GM12878 (cell line): ENCODE data around the gene JUN. TPM values are rescaled to one million over a fixed set of nuclear protein-coding genes. Genes with fewer than 3 reads are reported as not detected.

Source experiments
- ATAC-seq: fragments of 200-7000 bp; cut with Tn5 transposase; 3 replicates; pipeline ENCODE4 v1.9.1; 2020; ENCODE audit warnings: mild to moderate bottlenecking, moderate library complexity
- BruUV-seq: library from RNA; stranded (reverse); fragments of 400-500 nt; replicated peaks from 2 replicates; lab custom pipeline; 2021; lab: Mats Ljungman, UMichigan
- CTCF ChIA-PET: fragments of 300-600 bp; sonication (Branson Sonifier 250); formaldehyde crosslinking; extraction: SDS; loops from one replicate; lab custom pipeline; 2021; ENCODE audit warnings: inconsistent platforms; lab: Yijun Ruan, JAX
- POLR2A ChIA-PET: fragments of 350-600 bp; formaldehyde crosslinking; extraction: SDS; loops from one replicate; lab custom pipeline; 2021; ENCODE audit warnings: inconsistent platforms; lab: Charles Lee
- RAD21 ChIA-PET: fragments of 300-600 bp; sonication (Branson Sonifier 250); formaldehyde crosslinking; loops from one replicate; lab custom pipeline; 2023; ENCODE audit warnings: antibody characterized with exemption; ENCODE audit not compliant: unreplicated experiment; lab: Charles Lee
- SMC1A ChIA-PET: fragments of 300-600 bp; sonication (Branson Sonifier 250); formaldehyde crosslinking; loops from one replicate; lab custom pipeline; 2023; ENCODE audit not compliant: unreplicated experiment, uncharacterized antibody; lab: Charles Lee
- DNase-seq: peaks from one replicate; pipeline ENCODE4 v3.0.0-alpha.2; 2011; ENCODE audit warnings: low read depth, low spot score
- FAIRE-seq: peaks from 3 replicates; lab custom pipeline; 2011; peaks lifted over from hg19 to GRCh38; lab: Jason Lieb, UNC
- H2AFZ ChIP-seq: 2 replicates; pipeline ENCODE4 v1.6.0; 2011; ENCODE audit warnings: low read depth, low read length, control low read depth; ENCODE audit not compliant: control insufficient read depth
- H3K27ac ChIP-seq: 2 replicates; pipeline ENCODE4 v1.5.1; 2011; ENCODE audit warnings: control low read depth; ENCODE audit not compliant: control insufficient read depth, insufficient read depth
- H3K27me3 ChIP-seq, 2 experiments: replicated peaks in 1 of 2; 2 replicates each; pipeline versions ENCODE4 v1.6.0 to v1.6.1; 2011; ENCODE audit warnings: low read length in 1 of 2; ENCODE audit not compliant: control insufficient read depth in 2 of 2, insufficient read depth in 2 of 2
- H3K36me3 ChIP-seq, 2 experiments: 2 replicates each; pipeline ENCODE4 v1.5.1; 2011; ENCODE audit warnings: low read length in 1 of 2; ENCODE audit not compliant: control insufficient read depth in 2 of 2, insufficient read depth in 2 of 2
- H3K4me1 ChIP-seq: 2 replicates; pipeline ENCODE4 v1.6.1; 2011; ENCODE audit warnings: mild to moderate bottlenecking, low read length, moderate library complexity, mixed read lengths; ENCODE audit not compliant: control insufficient read depth, insufficient read depth
- H3K4me2 ChIP-seq: 2 replicates; pipeline ENCODE4 v1.6.0; 2011; ENCODE audit warnings: control low read depth; ENCODE audit not compliant: control insufficient read depth, insufficient read depth
- H3K4me3 ChIP-seq: fragments of 200-600 bp; sonication (generic); 2 replicates; pipeline ENCODE4 v1.5.1; 2016
- H3K79me2 ChIP-seq: 2 replicates; pipeline ENCODE4 v1.6.0; 2011; ENCODE audit warnings: low read length; ENCODE audit not compliant: control insufficient read depth, insufficient read depth
- H3K9ac ChIP-seq: 2 replicates; pipeline ENCODE4 v1.8.0; 2011; ENCODE audit warnings: low read length, control low read depth, mixed read lengths; ENCODE audit not compliant: control insufficient read depth, insufficient read depth
- H3K9me3 ChIP-seq: replicated peaks from 3 replicates; pipeline ENCODE4 v1.5.1; 2011; ENCODE audit warnings: mild to moderate bottlenecking, low read length; ENCODE audit not compliant: control insufficient read depth, insufficient read depth
- H4K20me1 ChIP-seq: 2 replicates; pipeline ENCODE4 v1.6.0; 2011; ENCODE audit not compliant: control insufficient read depth, insufficient read depth
- BHLHE40 ChIP-seq, 2 experiments: fragments of 450-650 bp in 1 of 2; IDR thresholded peaks; 2 replicates each; pipeline ENCODE4 v1.6.1; 2011 to 2017; ENCODE audit warnings: low read depth in 2 of 2, borderline replicate concordance in 1 of 2, improper control_type of control experiment in 1 of 2, low read length in 1 of 2, mild to moderate bottlenecking in 1 of 2
- CREB1 ChIP-seq: IDR thresholded peaks from 2 replicates; pipeline ENCODE4 v1.6.1; 2012; ENCODE audit warnings: low read depth, mild to moderate bottlenecking, inconsistent platforms
- EED ChIP-seq: sonication (generic); IDR thresholded peaks from 2 replicates; pipeline ENCODE4 v1.6.1; 2016; ENCODE audit warnings: antibody characterized with exemption, low read depth
- EZH2 ChIP-seq: IDR thresholded peaks from 2 replicates; pipeline ENCODE4 v1.6.1; 2012; ENCODE audit warnings: low read depth, mild to moderate bottlenecking, control low read depth, inconsistent platforms, low read length, borderline replicate concordance; ENCODE audit not compliant: control insufficient read depth
- JUND ChIP-seq: IDR thresholded peaks from 2 replicates; pipeline ENCODE4 v1.6.1; 2012; ENCODE audit warnings: low read depth, mild to moderate bottlenecking, low read length, improper control_type of control experiment, moderate library complexity
- KAT2A ChIP-seq: conservative IDR thresholded peaks from 2 replicates; pipeline ENCODE4 v1.6.1; 2011; ENCODE audit warnings: low read depth, low read length; ENCODE audit not compliant: control insufficient read depth
- PAX5 ChIP-seq: IDR thresholded peaks from 2 replicates; pipeline ENCODE4 v1.6.1; 2011; ENCODE audit warnings: low read depth, low read length, borderline replicate concordance
- TAF1 ChIP-seq: IDR thresholded peaks from 2 replicates; pipeline ENCODE4 v1.6.1; 2011; ENCODE audit warnings: mild to moderate bottlenecking, low read depth, low read length, borderline replicate concordance
- ZSCAN29 ChIP-seq: fragments of 450-650 bp; IDR thresholded peaks from 2 replicates; pipeline ENCODE4 v1.6.1; 2017; ENCODE audit warnings: mild to moderate bottlenecking, moderate library complexity
- WGBS: methylation state at CpG from one replicate; pipeline ENCODE4 v1.1.6; 2016; ENCODE audit warnings: low lambda C conversion rate; ENCODE audit not compliant: insufficient replicate concordance, insufficient coverage; ENCODE audit errors: missing lambda C conversion rate; 5-methylcytosine and 5-hydroxymethylcytosine counted together
- in situ Hi-C: fragments of 300-500 bp; cut with MboI; formaldehyde crosslinking; loops from 9 replicates; pipeline ENCODE4 v1.14.3; 2018; ENCODE audit warnings: mixed read lengths
- intact Hi-C: fragments of 100-400 bp; cut with micrococcal nuclease; formaldehyde crosslinking; loops from one replicate; pipeline ENCODE4 v1.14.2; 2022; ENCODE audit not compliant: unreplicated experiment
- polyA plus RNA-seq, 11 experiments: library from polyadenylated mRNA; depleted of rRNA in 4 of 11; unstranded in 6 of 11; stranded (reverse) in 5 of 11; fragments of >200 nt; fragmentation: Nextera tagmentation in 4 of 11; fragmentation: Illumina TruSeq in 1 of 11; extraction: Ambion mirVana in 4 of 11; extraction: Trizol in 1 of 11; gene quantifications; 1 replicate in 1 of 11; 2 replicates in 10 of 11; pipeline versions ENCODE4 v1.2.1 to v1.2.3, GENCODE V29; 2011 to 2016; ENCODE audit warnings: inconsistent platforms in 2 of 11, missing spikeins in 2 of 11, low read depth in 1 of 11
- total RNA-seq, 4 experiments: library from RNA; depleted of rRNA in 3 of 4; stranded (reverse); fragments of >200 nt in 3 of 4; fragmentation: Illumina TruSeq in 1 of 4; extraction: Trizol in 1 of 4; gene quantifications; 2 replicates each; pipeline versions ENCODE4 v1.2.1 to v1.2.3, GENCODE V29; 2013 to 2021
- TF ChIP-seq, protein P1 (sequence below): fragments of 450-650 bp; formaldehyde crosslinking; IDR thresholded peaks from 2 replicates; pipeline ENCODE4 v1.4.0; 2020; ENCODE audit warnings: mild to moderate bottlenecking, moderate library complexity
- TF ChIP-seq, protein P2 (sequence below): IDR thresholded peaks from 2 replicates; pipeline ENCODE4 v1.6.1; 2011; ENCODE audit warnings: mild to moderate bottlenecking, low read depth, low read length, moderate library complexity; ENCODE audit not compliant: insufficient replicate concordance
- TF ChIP-seq, protein P3 (sequence below), 3 experiments: IDR thresholded peaks in 2 of 3; conservative IDR thresholded peaks in 1 of 3; 2 replicates each; pipeline ENCODE4 v1.5.1; 2011; ENCODE audit warnings: low read depth in 3 of 3, low read length in 3 of 3, mild to moderate bottlenecking in 3 of 3, control low read depth in 2 of 3, moderate library complexity in 2 of 3, inconsistent platforms in 1 of 3, mixed read lengths in 1 of 3; ENCODE audit not compliant: control insufficient read depth in 2 of 3, insufficient read depth in 1 of 3; ENCODE audit errors: extremely low read depth in 1 of 3
- TF ChIP-seq, protein P4 (sequence below): fragments of 450-650 bp; IDR thresholded peaks from 2 replicates; pipeline ENCODE4 v1.6.1; 2017; ENCODE audit warnings: antibody characterized with exemption, mild to moderate bottlenecking, moderate library complexity

JUN gene
- total and polyA plus RNA-seq, 10 of the 15 experiments (the other 5 are each of a cell fraction or from before 2014, with no cell fraction given): 0.18 to 8.4 (median 2.8) TPM

- H3K9me3 ChIP-seq: no peaks in the 10 kb centered on the region
- no peaks in the 10 kb centered on the region for H3K79me2 ChIP-seq
- no peak overlapping the region for H3K4me3 ChIP-seq
- ChIA-PET POLR2A (no interaction called here), RAD21 (no interaction called here), CTCF (no interaction called here), SMC1A (no interaction called here)
- TF ChIP-seq TAF1 (no peak), CREB1 (no peak), JUND (no peak), EED (no peak), ZSCAN29 (no peak), BHLHE40 (IDR thresholded peaks at IDR 0.05; ENCODE audit: borderline replicate concordance in 1 of 2, low read depth in 2 of 2, low read length in 1 of 2) (no peak), KAT2A (no peak), EZH2 (no peak), PAX5 (no peak)
- TF ChIP-seq, protein P1, sequence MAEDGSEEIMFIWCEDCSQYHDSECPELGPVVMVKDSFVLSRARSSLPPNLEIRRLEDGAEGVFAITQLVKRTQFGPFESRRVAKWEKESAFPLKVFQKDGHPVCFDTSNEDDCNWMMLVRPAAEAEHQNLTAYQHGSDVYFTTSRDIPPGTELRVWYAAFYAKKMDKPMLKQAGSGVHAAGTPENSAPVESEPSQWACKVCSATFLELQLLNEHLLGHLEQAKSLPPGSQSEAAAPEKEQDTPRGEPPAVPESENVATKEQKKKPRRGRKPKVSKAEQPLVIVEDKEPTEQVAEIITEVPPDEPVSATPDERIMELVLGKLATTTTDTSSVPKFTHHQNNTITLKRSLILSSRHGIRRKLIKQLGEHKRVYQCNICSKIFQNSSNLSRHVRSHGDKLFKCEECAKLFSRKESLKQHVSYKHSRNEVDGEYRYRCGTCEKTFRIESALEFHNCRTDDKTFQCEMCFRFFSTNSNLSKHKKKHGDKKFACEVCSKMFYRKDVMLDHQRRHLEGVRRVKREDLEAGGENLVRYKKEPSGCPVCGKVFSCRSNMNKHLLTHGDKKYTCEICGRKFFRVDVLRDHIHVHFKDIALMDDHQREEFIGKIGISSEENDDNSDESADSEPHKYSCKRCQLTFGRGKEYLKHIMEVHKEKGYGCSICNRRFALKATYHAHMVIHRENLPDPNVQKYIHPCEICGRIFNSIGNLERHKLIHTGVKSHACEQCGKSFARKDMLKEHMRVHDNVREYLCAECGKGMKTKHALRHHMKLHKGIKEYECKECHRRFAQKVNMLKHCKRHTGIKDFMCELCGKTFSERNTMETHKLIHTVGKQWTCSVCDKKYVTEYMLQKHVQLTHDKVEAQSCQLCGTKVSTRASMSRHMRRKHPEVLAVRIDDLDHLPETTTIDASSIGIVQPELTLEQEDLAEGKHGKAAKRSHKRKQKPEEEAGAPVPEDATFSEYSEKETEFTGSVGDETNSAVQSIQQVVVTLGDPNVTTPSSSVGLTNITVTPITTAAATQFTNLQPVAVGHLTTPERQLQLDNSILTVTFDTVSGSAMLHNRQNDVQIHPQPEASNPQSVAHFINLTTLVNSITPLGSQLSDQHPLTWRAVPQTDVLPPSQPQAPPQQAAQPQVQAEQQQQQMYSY (CRISPR knock-in tag): no peak
- TF ChIP-seq, protein P2, sequence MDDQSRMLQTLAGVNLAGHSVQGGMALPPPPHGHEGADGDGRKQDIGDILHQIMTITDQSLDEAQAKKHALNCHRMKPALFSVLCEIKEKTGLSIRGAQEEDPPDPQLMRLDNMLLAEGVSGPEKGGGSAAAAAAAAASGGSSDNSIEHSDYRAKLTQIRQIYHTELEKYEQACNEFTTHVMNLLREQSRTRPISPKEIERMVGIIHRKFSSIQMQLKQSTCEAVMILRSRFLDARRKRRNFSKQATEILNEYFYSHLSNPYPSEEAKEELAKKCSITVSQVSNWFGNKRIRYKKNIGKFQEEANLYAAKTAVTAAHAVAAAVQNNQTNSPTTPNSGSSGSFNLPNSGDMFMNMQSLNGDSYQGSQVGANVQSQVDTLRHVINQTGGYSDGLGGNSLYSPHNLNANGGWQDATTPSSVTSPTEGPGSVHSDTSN: no peak
- TF ChIP-seq, protein P3, sequence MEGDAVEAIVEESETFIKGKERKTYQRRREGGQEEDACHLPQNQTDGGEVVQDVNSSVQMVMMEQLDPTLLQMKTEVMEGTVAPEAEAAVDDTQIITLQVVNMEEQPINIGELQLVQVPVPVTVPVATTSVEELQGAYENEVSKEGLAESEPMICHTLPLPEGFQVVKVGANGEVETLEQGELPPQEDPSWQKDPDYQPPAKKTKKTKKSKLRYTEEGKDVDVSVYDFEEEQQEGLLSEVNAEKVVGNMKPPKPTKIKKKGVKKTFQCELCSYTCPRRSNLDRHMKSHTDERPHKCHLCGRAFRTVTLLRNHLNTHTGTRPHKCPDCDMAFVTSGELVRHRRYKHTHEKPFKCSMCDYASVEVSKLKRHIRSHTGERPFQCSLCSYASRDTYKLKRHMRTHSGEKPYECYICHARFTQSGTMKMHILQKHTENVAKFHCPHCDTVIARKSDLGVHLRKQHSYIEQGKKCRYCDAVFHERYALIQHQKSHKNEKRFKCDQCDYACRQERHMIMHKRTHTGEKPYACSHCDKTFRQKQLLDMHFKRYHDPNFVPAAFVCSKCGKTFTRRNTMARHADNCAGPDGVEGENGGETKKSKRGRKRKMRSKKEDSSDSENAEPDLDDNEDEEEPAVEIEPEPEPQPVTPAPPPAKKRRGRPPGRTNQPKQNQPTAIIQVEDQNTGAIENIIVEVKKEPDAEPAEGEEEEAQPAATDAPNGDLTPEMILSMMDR (IDR thresholded peaks at IDR 0.05 in 2 of 3, conservative IDR thresholded peaks at IDR 0.05 in 1 of 3; ENCODE audit: control insufficient read depth in 2 of 3, extremely low read depth in 1 of 3, insufficient read depth in 1 of 3, low read depth in 3 of 3, low read length in 3 of 3): no peak
- TF ChIP-seq, protein P4, sequence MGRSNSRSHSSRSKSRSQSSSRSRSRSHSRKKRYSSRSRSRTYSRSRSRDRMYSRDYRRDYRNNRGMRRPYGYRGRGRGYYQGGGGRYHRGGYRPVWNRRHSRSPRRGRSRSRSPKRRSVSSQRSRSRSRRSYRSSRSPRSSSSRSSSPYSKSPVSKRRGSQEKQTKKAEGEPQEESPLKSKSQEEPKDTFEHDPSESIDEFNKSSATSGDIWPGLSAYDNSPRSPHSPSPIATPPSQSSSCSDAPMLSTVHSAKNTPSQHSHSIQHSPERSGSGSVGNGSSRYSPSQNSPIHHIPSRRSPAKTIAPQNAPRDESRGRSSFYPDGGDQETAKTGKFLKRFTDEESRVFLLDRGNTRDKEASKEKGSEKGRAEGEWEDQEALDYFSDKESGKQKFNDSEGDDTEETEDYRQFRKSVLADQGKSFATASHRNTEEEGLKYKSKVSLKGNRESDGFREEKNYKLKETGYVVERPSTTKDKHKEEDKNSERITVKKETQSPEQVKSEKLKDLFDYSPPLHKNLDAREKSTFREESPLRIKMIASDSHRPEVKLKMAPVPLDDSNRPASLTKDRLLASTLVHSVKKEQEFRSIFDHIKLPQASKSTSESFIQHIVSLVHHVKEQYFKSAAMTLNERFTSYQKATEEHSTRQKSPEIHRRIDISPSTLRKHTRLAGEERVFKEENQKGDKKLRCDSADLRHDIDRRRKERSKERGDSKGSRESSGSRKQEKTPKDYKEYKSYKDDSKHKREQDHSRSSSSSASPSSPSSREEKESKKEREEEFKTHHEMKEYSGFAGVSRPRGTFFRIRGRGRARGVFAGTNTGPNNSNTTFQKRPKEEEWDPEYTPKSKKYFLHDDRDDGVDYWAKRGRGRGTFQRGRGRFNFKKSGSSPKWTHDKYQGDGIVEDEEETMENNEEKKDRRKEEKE: no peak
- H3K27me3 ChIP-seq: no peaks in the 10 kb centered on the region
- no peaks in the 10 kb centered on the region for H4K20me1 ChIP-seq
- H3K27ac ChIP-seq: no peak overlapping the region
- no TSS peak for BruUV-seq
- no peak for DNase-seq
- H3K36me3 ChIP-seq: no peaks in the 10 kb centered on the region
- H3K4me2 ChIP-seq: no peak overlapping the region
- H2AFZ ChIP-seq: no peak overlapping the region
- in situ Hi-C loops (no loop called here), intact Hi-C loops (no loop called here)
- 72% methylated on average over 2 of the region's 2 CpGs for WGBS
- H3K4me1 ChIP-seq: peaks cover 22% of the 10 kb centered on the region
- ATAC-seq: no peak
- FAIRE-seq: no peak
- no peak overlapping the region for H3K9ac ChIP-seq
Measured at GRCh38 chr1:58811303-58811702, 27.5 kb upstream of the JUN start.
